K562 (cell line): ENCODE data around the gene RABIF. TPM values are rescaled to one million over a fixed set of nuclear protein-coding genes. Genes with fewer than 3 reads are reported as not detected.
"Not testable (repeated sequence)": the region's sequence is repeated elsewhere in the genome, so short reads cannot be mapped to it uniquely, and the experiment has no call there.

Experiments used
- ATAC-seq: fragments of 200-7000 bp; cut with Tn5 transposase; 3 replicates; pipeline ENCODE4 v1.9.1; 2020; ENCODE audit warnings: moderate library complexity
- BruUV-seq: library from RNA; stranded (reverse); fragments of 400-500 nt; replicated peaks from 2 replicates; lab custom pipeline; 2021; lab: Mats Ljungman, UMichigan
- CTCF ChIA-PET: fragments of 300-600 bp; formaldehyde crosslinking; extraction: SDS; loops from one replicate; lab custom pipeline; 2021; ENCODE audit warnings: low intra/inter-chr PET ratio; lab: Yijun Ruan, JAX
- POLR2A ChIA-PET: fragments of 300-600, 350-650 bp; sonication (Branson Sonifier 250); formaldehyde crosslinking; extraction: SDS; loops from one replicate; lab custom pipeline; 2021; ENCODE audit warnings: antibody characterized with exemption, inconsistent platforms; lab: Yijun Ruan, JAX
- DNase-seq, 4 experiments: peaks; one replicate each; pipeline versions ENCODE4 v3.0.0 to v3.0.0-alpha.2; 2011 to 2018; ENCODE audit warnings: low spot score in 3 of 4, mixed read lengths in 3 of 4; ENCODE audit errors: extremely low read depth in 1 of 4
- FAIRE-seq: peaks from 2 replicates; lab custom pipeline; 2011; peaks lifted over from hg19 to GRCh38; lab: Jason Lieb, UNC
- H2AFZ ChIP-seq: 2 replicates; pipeline ENCODE4 v1.6.0; 2011; ENCODE audit warnings: low read depth, low read length, control low read depth, inconsistent platforms
- H3K27ac ChIP-seq: fragments of 200-600 bp; 3 replicates; pipeline ENCODE4 v1.8.0; 2011; ENCODE audit warnings: low read depth, mild to moderate bottlenecking, control low read depth, inconsistent platforms, low read length, moderate library complexity, mixed read lengths; ENCODE audit errors: extremely low read depth
- H3K27me3 ChIP-seq, 2 experiments: fragments of 300-600 bp in 1 of 2; 2 replicates in 1 of 2; 3 replicates in 1 of 2; pipeline versions ENCODE4 v1.6.0 to v1.8.0; 2011; ENCODE audit warnings: inconsistent platforms in 2 of 2, low read length in 2 of 2, mild to moderate bottlenecking in 1 of 2, mixed read lengths in 1 of 2, moderate library complexity in 1 of 2; ENCODE audit not compliant: control insufficient read depth in 2 of 2, insufficient read depth in 2 of 2
- H3K36me3 ChIP-seq: fragments of 300-600 bp; 3 replicates; pipeline ENCODE4 v1.8.0; 2011; ENCODE audit warnings: mild to moderate bottlenecking, low read length, inconsistent platforms; ENCODE audit not compliant: control insufficient read depth, insufficient read depth
- H3K4me1 ChIP-seq, 2 experiments: fragments of 200-600 bp in 1 of 2; replicated peaks in 1 of 2; 2 replicates in 1 of 2; 3 replicates in 1 of 2; pipeline versions ENCODE4 v1.5.1 to v1.8.0; 2011; ENCODE audit warnings: inconsistent platforms in 2 of 2, low read length in 2 of 2, mild to moderate bottlenecking in 1 of 2, mixed read lengths in 1 of 2, moderate library complexity in 1 of 2; ENCODE audit not compliant: control insufficient read depth in 2 of 2, insufficient read depth in 2 of 2
- H3K4me2 ChIP-seq: 2 replicates; pipeline ENCODE4 v1.6.1; 2011; ENCODE audit warnings: low read length, control low read depth, inconsistent platforms, mixed read lengths; ENCODE audit not compliant: insufficient read depth
- H3K4me3 ChIP-seq: fragments of 200-600 bp; sonication (generic), shearing (Covaris generic); 2 replicates; pipeline ENCODE4 v1.5.1; 2016; ENCODE audit warnings: control low read depth, inconsistent platforms
- H3K79me2 ChIP-seq: fragments of 200-600 bp; 3 replicates; pipeline ENCODE4 v1.8.0; 2011; ENCODE audit warnings: low read length, inconsistent platforms; ENCODE audit not compliant: control insufficient read depth, insufficient read depth
- H3K9ac ChIP-seq, 2 experiments: 2 replicates each; pipeline versions ENCODE4 v1.6.0 to v1.6.1; 2011; ENCODE audit warnings: low read depth in 2 of 2, low read length in 2 of 2, control low read depth in 1 of 2, inconsistent platforms in 1 of 2, mild to moderate bottlenecking in 1 of 2, mixed read lengths in 1 of 2; ENCODE audit not compliant: insufficient read depth in 1 of 2
- H3K9me1 ChIP-seq: one replicate; pipeline ENCODE4 v1.6.0; 2011; ENCODE audit warnings: inconsistent platforms, mild to moderate bottlenecking, low read length, moderate library complexity; ENCODE audit not compliant: control insufficient read depth, insufficient read depth
- H3K9me3 ChIP-seq: replicated peaks from 2 replicates; pipeline ENCODE4 v1.5.1; 2011; ENCODE audit warnings: low read depth, low read length, inconsistent platforms; ENCODE audit not compliant: control insufficient read depth, insufficient read depth
- H4K20me1 ChIP-seq: replicated peaks from 2 replicates; pipeline ENCODE4 v1.6.1; 2011; ENCODE audit warnings: low read length, inconsistent platforms, mixed read lengths; ENCODE audit not compliant: control insufficient read depth, insufficient read depth
- GATAD2B ChIP-seq: fragments of 450-650 bp; IDR thresholded peaks from 2 replicates; pipeline ENCODE4 v1.6.1; 2017; ENCODE audit warnings: mild to moderate bottlenecking, borderline replicate concordance
- MCM7 ChIP-seq, 2 experiments: fragments of 450-650 bp; IDR thresholded peaks; 2 replicates each; pipeline ENCODE4 v1.6.1; 2016 to 2018
- MTA3 ChIP-seq: fragments of 450-650 bp; formaldehyde crosslinking; IDR thresholded peaks from 2 replicates; pipeline ENCODE4 v1.6.1; 2017; ENCODE audit warnings: mild to moderate bottlenecking, borderline replicate concordance
- TRIM24 ChIP-seq, 2 experiments: fragments of 450-650 bp; IDR thresholded peaks; 2 replicates each; pipeline ENCODE4 v1.6.1; 2016
- WGBS: fragments of 100-300 bp; shearing (Covaris generic); methylation state at CpG from one replicate; pipeline ENCODE4 v1.1.6; 2016; ENCODE audit warnings: low coverage, mixed read lengths; ENCODE audit not compliant: insufficient coverage; ENCODE audit errors: missing lambda C conversion rate; 5-methylcytosine and 5-hydroxymethylcytosine counted together
- in situ Hi-C: fragments of 300-500 bp; cut with MboI; formaldehyde crosslinking; loops from 4 replicates; pipeline ENCODE4 v1.15.0; 2018; ENCODE audit warnings: inconsistent platforms, mixed read lengths
- intact Hi-C: fragments of 100-400 bp; cut with micrococcal nuclease; formaldehyde crosslinking; loops from 2 replicates; pipeline ENCODE4 v1.14.2; 2022
- polyA plus RNA-seq, 8 experiments: library from polyadenylated mRNA; depleted of rRNA in 4 of 8; stranded (reverse) in 5 of 8; unstranded in 3 of 8; fragments of >200 nt; fragmentation: Nextera tagmentation in 2 of 8; fragmentation: Illumina TruSeq in 1 of 8; extraction: Ambion mirVana in 2 of 8; extraction: Trizol in 1 of 8; gene quantifications; 2 replicates each; pipeline versions ENCODE4 v1.2.1 to v1.2.3, GENCODE V29; 2011 to 2014; ENCODE audit warnings: inconsistent platforms in 1 of 8, missing spikeins in 1 of 8
- total RNA-seq, 7 experiments: library from RNA; depleted of rRNA in 6 of 7; stranded (reverse); fragments of >200 nt in 6 of 7; fragmentation: Illumina TruSeq in 2 of 7; extraction: Trizol in 2 of 7; gene quantifications; 2 replicates each; pipeline versions ENCODE4 v1.2.1 to v1.2.3, GENCODE V29; 2011 to 2021; ENCODE audit warnings: low replicate concordance in 1 of 7

Gene RABIF
- total and polyA plus RNA-seq, 9 of the 15 experiments (the other 6 are each of a cell fraction or from before 2014, with no cell fraction given), result 7.4 to 20.1 (median 11.0) TPM

DNA sequence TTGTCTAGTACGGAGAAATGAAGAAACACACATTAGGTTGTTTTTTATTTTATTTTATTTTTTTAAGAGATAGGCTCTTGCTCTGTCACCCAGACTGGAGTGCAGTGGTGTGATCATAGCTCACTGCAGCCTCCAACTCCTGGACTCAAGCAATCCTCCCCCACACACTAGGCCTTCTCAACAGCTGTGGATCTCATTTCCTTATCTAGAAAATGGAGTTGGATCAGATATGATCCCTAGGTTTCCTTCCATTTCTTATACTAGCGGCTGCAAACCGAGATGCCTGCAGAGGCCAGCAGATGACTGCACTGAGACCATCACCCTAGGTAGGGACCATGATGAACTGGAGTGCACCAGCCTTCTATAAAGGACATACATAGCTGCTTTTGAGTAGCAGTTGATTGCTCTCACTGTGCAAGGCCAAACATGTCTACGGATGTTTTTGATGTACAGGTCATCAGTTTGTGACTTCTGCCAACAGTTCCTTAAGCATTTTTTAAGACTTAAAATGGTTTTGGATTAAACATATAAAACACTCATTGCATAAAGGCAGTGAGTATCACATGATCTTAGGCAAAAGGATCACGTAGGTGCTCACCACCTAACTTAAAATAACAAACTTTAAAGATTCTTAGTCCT lies 49.5 kb upstream of the RABIF start (continued):
- TF ChIP-seq MTA3, result peak; percentile 59; the same call in 1 of the 2 replicates
- TF ChIP-seq GATAD2B, result peak; percentile 75; the same call in 1 of the 2 replicates
- no peak for TF ChIP-seq MCM7 (IDR thresholded peaks at IDR 0.05)
- peak; percentile 59 to 67 for TF ChIP-seq TRIM24 (IDR thresholded peaks at IDR 0.05)

DNA sequence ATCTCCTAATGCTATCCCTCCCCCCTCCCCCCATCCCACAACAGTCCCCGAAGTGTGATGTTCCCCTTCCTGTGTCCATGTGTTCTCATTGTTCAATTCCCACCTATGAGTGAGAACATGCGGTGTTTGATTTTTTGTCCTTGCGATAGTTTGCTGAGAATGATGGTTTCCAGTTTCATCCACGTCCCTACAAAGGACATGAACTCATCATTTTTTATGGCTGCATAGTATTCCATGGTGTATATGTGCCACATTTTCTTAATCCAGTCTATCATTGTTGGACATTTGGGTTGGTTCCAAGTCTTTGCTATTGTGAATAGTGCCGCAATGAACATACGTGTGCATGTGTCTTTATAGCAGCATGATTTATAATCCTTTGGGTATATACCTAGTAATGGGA lies 47.5 kb upstream of the RABIF start:
- H3K4me2 ChIP-seq, H3K9ac ChIP-seq, BruUV-seq, H3K27ac ChIP-seq, H2AFZ ChIP-seq, DNase-seq, H4K20me1 ChIP-seq, H3K9me3 ChIP-seq, H3K9me1 ChIP-seq, ATAC-seq, intact Hi-C loops, H3K4me3 ChIP-seq, in situ Hi-C loops, H3K27me3 ChIP-seq, FAIRE-seq, H3K79me2 ChIP-seq, POLR2A ChIA-PET, CTCF ChIA-PET: not testable (repeated sequence)
- Histone ChIP-seq H3K36me3 (peaks cover 12% of the 10 kb centered on the region), H3K4me1 (peaks cover 0 to 12% of the 10 kb centered on the region in 2 experiments; a peak in 3 of 5 replicates)
- no CpG with 5 or more reads among the region's 6 CpGs for WGBS
